HG03095 (cell line): ENCODE measurements around the gene NR2C2.

Experiments used
- ATAC-seq: cut with Tn5 transposase; IDR thresholded peaks from one replicate; pipeline ENCODE4 v1.9.1; 2021; ENCODE audit warnings: moderate library complexity; ENCODE audit not compliant: unreplicated experiment

The NR2C2 gene

GRCh38 chr3:14921034-14921616, 26.3 kb upstream of the NR2C2 start:
- peak; percentile 69 for ATAC-seq

- ATAC-seq: no peak
These were observed 25.3 kb upstream of the NR2C2 start for GRCh38 chr3:14921811-14922705.

- ATAC-seq: no peak
These were observed 24.5 kb upstream of the NR2C2 start for GRCh38 chr3:14922863-14923262.

- no peak for ATAC-seq
These were observed 23.9 kb upstream of the NR2C2 start for GRCh38 chr3:14923476-14923875.

GRCh38 chr3:14925729-14926591, 21.4 kb upstream of the NR2C2 start:
- no peak for ATAC-seq

GRCh38 chr3:14926592-14926991, 20.8 kb upstream of the NR2C2 start:
- ATAC-seq: no peak

GRCh38 chr3:14927308-14927707, 20.1 kb upstream of the NR2C2 start:
- ATAC-seq: no peak

- ATAC-seq: no peak
These were observed 17.9 kb upstream of the NR2C2 start for GRCh38 chr3:14929310-14930074.

- no peak for ATAC-seq
These were observed 13.5 kb upstream of the NR2C2 start for GRCh38 chr3:14933820-14934425.

- no peak for ATAC-seq
These were observed 11.6 kb upstream of the NR2C2 start for GRCh38 chr3:14935592-14936345.

GRCh38 chr3:14938954-14939353, 8.4 kb upstream of the NR2C2 start:
- ATAC-seq: no peak

- no peak for ATAC-seq
These were observed 5.5 kb upstream of the NR2C2 start for GRCh38 chr3:14941871-14942270.

- ATAC-seq: no peak
These were observed 4.3 kb upstream of the NR2C2 start for GRCh38 chr3:14943042-14943441.

GRCh38 chr3:14946236-14946635, 1.1 kb upstream of the NR2C2 start:
- ATAC-seq: no peak

GRCh38 chr3:14946739-14947099, 664 bp upstream of the NR2C2 start:
- ATAC-seq: no peak

- peak; percentile 85 for ATAC-seq
These were observed 664 bp downstream of the NR2C2 start for GRCh38 chr3:14947886-14948608.

- ATAC-seq: no peak
These were observed 1.2 kb downstream of the NR2C2 start for GRCh38 chr3:14948609-14949038.

GRCh38 chr3:14949126-14949525, 1.7 kb downstream of the NR2C2 start:
- ATAC-seq: no peak

GRCh38 chr3:14950274-14950673, 2.9 kb downstream of the NR2C2 start:
- no peak for ATAC-seq
